Activated CD4-positive, alpha-beta T cell treated with anti-CD3 and anti-CD28 coated beads, Interleukin-2, Interleukin-4, amounts not matched to agents 100 ng/mL and 50 ng/mL, durations not matched to agents 16 hours and 8 hours (primary cell): ENCODE measurements around the gene GLOD4.

ENCODE experiments used
- DNase-seq: peaks from one replicate; pipeline ENCODE4 v3.0.0-alpha.2; 2020; ENCODE audit warnings: low spot score

The GLOD4 gene

DNA sequence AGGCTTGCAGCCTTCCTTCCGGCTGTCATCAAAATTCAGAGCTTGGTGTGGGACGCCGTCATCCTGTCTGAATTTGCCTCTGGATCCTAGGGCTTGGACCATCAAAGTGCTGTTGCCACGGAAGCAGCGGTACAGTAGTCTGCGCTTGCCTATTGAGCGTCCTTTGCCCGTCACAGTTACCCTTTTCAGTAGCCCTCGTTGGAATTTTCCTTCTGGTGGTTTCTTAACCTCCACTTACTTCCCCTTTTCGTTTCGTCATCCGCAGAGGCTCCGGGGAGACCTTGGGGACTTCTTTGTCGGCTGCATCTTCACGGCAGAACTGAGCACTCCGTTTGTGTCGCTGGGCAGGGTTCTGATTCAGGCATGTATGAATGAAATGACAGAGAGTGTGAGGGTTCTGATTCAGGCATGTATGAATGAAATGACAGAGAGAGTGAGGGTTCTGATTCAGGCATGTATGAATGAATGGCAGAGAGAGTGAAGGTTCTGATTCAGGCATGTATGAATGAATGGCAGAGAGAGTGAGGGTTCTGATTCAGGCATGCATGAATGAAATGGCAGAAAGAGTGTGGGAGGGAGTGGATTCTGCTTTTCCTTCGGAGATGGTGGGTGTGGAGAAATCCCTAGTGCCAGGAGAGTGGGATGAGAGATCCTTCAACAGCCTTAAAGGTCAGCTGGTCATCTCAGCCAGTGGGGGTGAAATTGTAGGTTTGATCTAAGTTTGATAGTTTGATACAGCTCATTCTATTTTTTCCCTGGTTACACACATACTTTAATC is 41.7 kb downstream of the GLOD4 start:
- DNase-seq: peak; percentile 41

DNA sequence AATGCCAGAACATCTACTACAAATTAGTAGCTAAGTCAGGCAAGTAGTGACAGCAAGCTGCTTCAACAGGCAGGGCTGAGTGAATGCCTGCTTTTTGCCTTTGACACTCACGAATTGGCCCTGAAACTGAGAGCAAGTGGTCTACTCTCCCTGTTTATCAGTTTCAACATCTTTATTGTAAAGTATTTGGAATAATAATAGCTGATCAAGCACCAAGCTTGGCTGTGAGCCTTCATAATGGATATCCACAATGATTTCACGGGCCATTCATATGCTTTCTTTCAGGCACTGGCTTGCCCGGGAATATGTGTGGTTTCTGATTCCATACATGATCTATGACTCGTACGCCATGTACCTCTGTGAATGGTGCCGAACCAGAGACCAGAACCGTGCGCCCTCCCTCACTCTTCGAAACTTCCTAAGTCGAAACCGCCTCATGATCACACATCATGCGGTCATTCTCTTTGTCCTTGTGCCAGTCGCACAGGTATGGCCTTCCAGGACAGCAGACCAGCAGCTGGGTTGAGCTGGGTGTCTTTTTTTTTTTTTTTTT is 44.4 kb downstream of the GLOD4 start:
- no peak for DNase-seq

DNA sequence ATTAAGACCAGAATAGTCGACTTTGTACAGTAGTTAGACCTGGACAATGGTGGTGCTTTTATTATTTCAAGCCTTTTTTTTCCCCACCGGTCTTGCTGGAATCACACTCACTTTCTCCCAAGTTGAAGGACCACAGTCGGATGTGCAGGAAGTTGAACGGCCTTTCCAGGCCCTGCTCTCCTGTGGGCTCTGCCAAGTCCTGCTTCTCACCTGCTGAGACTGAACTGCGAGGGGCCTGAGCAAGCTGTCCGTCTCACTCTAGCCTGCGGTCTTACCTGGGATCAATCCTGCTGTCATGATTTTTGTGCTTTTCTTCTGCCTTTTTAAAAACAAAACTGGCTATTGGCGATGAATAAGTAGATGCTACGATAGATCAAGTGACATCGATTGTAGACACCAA is 48.3 kb downstream of the GLOD4 start:
- no peak for DNase-seq

DNA sequence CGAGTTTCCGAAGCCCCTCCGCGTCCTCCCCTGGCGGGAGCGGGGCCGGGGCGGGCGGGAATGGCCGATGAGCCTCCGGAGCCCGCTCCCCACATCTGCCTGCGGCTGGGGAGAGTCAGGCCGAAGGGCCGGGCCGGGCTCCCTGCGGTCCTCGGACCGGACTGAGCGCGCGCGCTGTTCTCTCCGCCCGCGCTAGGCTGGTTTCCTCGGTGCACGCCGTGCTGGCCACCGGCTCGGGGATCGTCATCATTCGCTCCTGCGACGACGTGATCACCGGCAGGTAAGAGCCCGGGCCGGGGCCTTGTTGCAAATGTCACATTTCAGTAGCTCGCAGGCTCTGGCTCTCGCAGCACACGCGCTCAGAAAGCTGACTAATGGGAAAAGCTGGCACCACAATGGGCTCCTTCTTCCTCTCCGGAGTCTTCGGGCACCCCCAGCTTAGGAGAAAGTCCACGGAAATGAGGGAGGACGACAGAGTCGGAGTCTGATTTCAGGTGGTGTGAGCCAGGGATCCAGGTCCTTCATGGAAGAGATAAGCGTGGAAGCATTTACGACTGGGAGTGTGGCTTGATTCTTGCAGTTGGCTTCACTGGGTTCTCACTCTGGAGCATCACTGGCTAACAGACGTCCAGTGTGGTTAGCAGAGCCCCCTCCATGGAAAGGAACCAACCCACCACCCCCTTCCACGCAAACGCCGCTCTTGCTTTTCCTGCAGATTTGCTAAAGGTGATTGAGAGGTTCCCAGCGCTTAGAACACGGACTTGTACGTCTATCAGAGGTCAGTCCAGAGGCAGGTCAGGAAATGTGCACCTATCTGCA is 49.0 kb downstream of the GLOD4 start:
- no peak for DNase-seq

DNA sequence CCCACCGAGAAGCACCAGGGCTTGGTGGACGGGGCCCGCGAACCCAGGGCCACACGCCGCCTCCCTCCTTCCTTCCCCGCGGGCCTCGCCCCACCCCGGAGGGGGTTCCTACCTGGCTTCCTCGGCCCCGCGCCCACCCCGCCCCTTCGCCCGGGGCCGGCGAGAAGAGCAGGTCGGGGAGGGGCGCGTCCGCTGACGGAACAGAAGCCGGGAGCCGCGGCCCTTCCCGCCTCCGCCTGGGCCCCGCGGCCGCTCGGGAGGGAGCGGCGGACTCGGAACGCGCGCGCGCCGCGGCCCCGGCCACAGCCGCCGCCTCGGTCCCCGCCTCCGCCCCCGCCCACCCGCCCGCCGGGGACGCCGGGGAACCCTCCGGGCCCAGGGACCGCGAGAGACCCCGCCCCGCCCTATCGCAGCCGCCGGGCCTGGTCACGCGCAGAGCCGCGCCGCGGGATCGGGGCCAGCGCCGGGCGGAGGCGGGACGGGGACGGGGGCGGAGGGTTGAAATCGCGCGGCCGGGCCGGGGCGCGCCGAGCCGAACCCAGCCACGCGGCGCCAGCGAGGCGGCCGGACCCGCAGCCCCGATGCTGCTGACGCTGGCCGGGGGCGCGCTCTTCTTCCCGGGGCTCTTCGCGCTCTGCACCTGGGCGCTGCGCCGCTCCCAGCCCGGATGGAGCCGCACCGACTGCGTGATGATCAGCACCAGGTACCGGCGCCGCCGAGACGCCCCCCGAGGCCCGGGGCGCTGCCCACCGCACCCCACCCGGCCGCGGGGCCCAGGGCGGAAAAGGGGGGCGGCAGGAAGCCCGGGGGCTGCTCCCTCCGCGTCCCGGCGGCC is 49.8 kb downstream of the GLOD4 start, which contains the start of gene TLCD3A:
Gene TLCD3A, plus strand, starts transcription at position 530 of the 835 bp plus-strand sequence. Its CDS starts 52 bp downstream, at position 582.
- no peak for DNase-seq

DNA sequence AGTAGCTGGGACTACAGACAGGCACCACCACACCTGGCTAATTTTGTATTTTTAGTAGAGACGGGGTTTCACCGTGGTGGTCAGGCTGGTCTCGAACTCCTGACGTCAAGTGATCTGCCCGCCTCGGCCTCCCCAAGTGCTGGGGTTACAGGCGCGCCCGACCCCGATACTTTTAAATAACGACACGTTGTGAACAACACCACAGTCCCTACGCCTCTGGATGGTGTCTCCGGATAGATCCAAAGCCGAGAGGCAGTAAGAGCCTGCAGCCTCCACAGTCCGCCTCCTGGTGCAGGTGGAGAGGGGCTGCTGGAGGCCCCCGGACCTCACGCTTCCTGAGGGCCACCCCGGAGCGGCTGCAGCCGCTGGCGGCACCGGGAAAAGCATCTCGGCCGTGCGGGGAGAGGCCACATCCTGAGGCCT is 50.4 kb downstream of the GLOD4 start:
- DNase-seq: no peak

DNA sequence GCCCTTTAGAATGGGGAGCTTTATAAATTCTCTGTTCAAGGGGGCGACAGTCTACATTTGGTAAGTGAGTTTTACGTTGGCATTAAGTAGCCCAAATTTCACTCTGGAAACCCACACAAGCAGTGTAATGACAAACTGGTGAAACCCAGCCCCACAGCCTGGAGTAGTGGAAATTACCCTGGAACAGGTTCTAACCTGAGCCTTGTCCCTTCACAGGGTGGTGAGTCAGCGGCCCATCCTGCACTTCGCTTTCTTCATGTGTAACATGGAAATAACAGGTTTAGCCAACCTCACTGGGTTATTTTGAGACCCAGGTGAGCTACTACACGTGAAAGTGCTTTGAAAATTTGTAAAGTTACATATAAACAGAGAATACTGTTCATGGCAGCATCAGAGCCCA is 53.2 kb downstream of the GLOD4 start:
- no peak for DNase-seq

DNA sequence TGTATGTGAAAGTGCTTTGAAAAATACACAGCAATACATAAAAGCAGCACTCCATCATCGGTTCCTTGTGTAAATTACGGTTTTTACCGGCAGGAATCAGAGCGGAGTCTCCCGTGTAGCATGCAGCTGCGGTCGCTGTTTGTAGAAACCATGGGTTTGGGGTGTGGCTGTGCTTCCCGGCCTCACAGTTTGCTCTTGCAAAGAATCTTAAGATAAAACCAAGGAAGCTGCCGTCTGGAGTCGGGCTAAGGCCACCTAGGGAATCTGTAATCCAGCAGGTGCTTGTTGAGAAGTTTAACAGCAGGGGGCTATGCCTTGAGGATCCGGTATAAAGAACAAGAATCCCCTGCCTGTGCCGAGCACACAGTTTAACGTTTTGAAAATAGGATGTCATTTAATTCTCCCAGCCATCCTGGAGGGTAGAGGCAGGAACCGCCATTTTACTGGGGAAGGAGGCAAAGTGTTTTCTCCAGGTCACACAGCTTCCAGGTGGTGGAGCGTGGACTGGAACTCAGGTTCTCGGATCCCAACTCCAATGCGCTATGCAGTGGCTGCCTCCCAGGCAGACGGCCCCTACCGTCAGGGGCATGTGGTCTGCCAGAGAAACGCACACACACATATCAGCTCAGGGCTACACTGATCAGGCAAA is 55.7 kb downstream of the GLOD4 start:
- DNase-seq: no peak

DNA sequence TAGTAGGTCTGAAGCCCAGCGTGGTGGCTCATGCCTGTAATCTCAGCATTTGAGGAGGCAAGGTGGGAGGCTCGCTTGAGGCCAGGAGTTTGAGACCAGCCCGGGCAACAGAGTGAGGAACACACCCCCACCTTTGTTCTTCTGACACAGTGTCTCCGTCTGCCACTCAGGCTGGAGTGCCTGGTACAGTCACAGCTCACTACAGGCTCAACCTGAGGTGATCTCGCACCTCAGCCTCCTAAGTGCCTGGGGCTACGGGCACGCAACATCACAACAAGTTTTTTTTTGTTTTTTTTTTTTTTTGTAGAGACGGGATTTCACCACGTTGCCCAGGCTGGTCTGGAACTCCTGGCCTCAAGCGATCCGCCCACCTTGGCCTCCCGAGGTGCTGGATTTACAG is 56.3 kb downstream of the GLOD4 start:
- DNase-seq: no peak

DNA sequence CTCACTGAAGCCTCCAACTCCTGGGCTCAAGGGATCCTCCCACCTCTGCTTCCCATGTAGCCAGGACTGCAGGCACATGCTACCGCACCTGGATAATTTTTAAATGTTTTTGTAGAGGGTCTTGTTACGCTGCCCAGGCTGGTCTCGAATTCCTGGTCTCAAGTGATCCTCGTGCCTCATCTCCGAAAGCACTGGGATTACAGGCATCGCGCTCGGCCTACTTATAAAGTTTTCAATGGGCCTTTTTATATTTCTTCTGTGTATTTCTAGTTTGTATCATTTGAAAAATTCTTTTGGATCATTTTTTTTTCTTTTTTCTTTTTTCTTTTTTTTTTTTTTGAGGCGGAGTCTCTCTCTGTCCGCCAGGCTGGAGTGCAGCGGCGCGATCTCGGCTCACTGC is 57.0 kb downstream of the GLOD4 start:
- no peak for DNase-seq

DNA sequence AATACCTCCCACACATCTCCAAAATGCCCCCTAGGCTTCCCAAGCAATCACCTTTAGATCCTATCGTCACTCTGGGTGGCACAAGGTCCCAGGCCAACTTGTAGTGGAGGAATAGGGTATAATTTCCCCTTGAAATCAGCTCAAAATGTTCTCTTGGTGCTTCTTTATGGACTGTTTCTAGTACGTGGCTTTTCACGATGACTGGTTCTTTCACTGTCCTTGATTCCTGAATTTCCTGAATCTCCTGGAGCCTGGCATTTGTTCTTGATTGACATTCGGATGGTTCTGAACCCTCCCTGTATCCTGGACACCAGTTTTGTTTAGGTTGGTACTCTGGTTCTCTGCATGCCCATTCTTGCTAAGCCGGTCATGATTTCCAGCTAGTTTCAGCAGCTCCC is 60.5 kb downstream of the GLOD4 start:
- no peak for DNase-seq

DNA sequence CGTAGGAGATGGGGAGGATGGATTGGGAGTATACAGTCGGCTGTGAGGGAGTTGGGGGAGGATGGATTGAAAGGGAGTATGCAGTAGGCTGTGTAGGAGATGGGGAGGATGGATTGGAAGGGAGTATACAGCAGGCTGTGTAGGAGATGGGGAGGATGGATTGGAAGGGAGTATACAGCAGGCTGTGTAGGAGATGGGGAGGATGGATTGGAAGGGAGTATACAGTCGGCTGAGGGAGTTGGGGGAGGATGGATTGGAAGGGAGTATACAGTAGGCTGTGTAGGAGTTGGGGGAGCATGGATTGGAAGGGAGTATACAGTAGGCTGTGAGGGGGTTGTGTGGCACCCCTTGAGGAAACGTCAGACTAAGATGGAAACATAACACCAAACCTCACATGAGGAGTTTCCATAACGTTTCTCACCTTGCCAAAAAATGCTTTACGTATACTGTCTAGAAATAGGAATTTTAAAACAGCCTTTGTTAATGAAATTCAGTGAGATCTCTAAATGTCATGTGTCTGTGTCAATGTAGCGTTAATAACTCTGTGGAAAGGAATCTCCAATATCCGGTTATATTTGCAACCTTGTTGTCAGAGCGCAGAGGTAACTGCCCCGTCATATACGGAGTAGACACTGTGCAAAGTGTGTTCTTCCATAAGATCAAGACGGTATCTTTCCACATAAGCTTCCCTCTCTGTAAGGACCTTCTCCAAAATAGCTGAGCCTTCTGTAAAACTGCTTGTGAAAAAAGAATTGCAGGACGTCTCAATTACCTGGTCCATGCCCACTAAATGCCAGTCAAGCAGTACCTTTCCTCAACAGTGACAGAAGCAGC is 61.2 kb downstream of the GLOD4 start:
- DNase-seq: no peak

DNA sequence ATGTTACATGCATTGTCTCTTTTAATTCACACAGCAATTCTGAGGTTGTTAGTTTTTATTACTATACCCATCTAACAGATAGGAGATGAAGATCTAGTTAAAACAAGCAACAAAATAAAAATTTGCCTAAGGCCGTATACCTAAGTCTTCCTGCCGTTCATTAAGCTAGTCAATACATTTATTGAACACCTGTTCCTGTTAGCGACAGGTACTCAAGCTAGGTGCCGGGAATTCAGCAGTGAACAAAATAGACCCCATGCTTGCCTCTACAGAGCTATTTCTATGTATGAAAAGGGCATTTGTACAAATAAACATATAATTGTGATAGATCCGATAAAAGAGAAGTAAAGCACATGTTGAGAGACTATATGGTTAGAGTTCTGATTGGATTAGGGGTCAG is 64.0 kb downstream of the GLOD4 start:
- no peak for DNase-seq
